Hindlimb muscle (tissue), 1 donor: Measurements from ENCODE around the gene PRICKLE2. TPM values are rescaled to one million over a fixed set of nuclear protein-coding genes. Genes with fewer than 3 reads are reported as not detected.

ENCODE experiments used
- DNase-seq: peaks from one replicate; pipeline ENCODE4 v3.0.0-alpha.2; 2013
- polyA plus RNA-seq: library from polyadenylated mRNA; unstranded; fragments of 120-200 nt; gene quantifications from one replicate; pipeline ENCODE4 v1.2.1, GENCODE V29; 2013; ENCODE audit not compliant: insufficient read length

Gene PRICKLE2
- polyA plus RNA-seq, 1 donor = 11.0 TPM

GRCh38 chr3:64253689-64254088 lies 28.4 kb upstream of the PRICKLE2 start:
- DNase-seq = no peak

DNA sequence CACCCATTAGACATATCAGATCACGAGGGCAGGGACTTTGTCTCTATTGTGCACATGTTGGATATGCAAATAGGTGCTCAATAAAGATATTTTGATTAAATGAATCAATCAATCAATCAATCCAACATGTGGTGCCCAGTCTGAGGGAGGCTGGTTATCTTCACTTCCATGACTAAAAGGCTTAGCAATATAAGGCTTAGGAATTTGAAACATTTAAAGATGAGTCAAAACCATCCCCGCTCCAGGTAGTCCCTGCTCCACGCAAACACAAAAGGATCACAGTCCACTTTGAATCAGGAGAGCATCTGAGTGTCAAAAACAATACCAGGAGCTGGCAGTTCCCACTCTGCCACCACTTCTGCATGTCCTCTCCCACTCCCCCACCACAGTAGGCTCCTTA lies 25.8 kb upstream of the PRICKLE2 start:
- no peak for DNase-seq

- no peak for DNase-seq
Observed at GRCh38 chr3:64247991-64248646, 22.9 kb upstream of the PRICKLE2 start.

GRCh38 chr3:64244011-64244942 lies 19.0 kb upstream of the PRICKLE2 start:
- DNase-seq = no peak

DNA sequence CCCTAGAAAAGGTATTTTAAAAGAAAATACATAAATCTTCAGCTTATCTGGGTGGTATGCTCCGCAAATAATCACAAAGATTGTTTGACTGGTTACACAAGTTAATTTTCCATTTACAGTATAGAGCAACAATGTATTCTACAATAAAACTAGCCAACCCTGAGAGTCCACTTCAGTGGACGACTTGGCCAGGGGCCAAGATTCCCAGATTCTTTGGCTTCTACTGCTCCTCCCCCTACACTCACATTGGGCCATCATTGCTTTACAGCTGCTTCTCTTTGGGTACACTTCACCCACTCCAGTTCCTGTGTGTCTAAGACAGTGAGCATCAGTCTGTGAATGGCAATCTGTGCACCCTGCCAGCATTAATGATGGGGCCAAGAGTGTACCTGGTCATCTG lies 17.2 kb upstream of the PRICKLE2 start:
- DNase-seq = no peak

DNA sequence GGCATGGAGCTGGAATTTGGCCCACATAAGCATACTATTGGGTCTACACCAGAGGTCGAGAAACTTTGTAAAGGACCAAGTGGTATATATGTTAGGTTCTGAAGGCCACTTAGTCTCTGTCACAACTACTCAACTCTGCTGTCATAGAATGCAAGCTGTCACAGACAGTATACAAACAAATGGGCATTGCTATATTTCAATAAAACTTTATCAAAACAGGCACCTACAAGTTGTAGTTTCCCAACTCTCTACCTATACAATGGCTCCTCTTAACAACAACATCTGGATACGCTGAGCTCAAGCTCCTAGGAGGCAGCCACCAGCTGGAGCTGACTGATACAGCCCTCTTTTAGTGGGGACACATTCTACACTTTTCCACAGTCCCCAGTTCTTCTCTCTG lies 15.7 kb upstream of the PRICKLE2 start:
- DNase-seq = no peak

- no peak for DNase-seq
Observed at GRCh38 chr3:64240396-64240795, 15.1 kb upstream of the PRICKLE2 start.

DNA sequence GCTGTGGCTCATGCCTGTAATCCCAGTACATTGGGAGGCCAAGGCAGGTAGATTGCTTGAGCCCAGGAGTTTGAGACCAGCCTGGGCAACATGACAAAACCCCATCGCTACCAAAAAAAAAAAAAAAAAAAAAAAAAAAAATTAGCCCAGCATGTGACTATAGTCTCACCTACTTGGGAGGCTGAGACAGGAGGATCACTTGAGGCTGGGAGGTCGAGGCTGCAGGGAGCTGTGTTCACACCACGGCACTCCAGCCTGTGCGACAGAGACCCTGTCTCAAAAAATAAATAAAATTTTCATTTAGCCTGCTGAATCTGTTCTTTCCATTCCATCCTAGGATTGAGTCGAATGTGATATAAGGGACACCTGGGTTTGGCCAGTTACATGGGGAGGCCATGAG lies 14.6 kb upstream of the PRICKLE2 start:
- no peak for DNase-seq

- DNase-seq = no peak
Observed at GRCh38 chr3:64238971-64239667, 13.9 kb upstream of the PRICKLE2 start.

- DNase-seq = no peak
Observed at GRCh38 chr3:64237083-64237482, 11.8 kb upstream of the PRICKLE2 start.

GRCh38 chr3:64235605-64236004 lies 10.3 kb upstream of the PRICKLE2 start:
- no peak for DNase-seq

DNA sequence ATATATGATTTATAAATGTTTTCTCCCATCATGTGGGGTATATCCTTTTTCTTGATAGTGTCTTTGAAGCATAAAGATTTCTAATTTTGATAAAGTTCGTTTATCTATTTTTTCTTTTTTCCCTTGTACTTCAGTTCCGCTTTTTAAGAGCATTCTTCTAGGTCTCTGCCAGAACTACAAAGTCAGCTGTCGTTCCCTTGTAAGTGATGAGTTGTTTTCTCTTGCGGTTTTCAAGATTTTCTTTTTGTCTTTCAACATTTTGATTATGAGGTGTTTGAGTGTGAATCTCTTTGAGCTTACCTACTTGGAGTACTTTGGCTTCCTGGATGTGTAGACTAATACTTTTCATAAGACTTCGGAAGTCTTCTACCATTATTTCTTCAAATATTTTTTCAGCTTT lies 9.3 kb upstream of the PRICKLE2 start:
- DNase-seq = no peak

DNA sequence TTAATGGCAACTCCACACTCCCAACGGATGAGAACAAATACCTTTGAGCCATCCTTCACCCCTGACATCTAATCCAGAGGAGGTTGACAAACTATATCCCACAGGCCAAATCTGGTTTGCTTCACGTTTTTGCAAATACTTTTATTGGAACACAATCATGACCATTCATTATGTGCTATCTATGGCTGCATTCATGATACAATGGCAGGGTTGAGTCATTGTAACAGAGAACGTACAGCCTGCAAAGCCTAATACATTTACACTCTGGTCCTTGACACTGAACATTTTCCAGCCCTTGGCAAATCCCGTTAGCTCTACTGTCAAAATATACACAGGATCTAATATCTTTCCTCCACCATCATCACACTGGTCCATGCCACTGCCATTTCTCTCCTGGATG lies 7.6 kb upstream of the PRICKLE2 start:
- DNase-seq = no peak

DNA sequence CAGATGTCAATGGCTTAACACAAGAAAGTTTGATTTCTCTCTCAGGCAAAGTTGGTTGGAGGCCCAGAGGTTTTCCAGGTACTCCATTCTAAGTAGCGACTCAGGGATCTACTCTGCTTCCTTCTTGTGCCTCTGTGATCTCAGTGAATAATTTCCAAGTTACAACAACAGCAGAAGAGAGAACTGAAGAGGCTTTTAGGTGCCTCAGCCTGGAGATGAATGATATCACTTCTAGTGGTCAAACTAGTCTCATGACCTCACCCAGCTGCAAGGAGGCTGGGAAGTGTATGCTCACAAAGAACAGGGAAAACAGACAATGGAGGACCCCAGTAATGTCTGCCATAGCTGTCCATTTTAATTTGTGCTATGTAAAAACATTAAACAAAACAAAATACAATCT lies 4.6 kb upstream of the PRICKLE2 start:
- DNase-seq = no peak

DNA sequence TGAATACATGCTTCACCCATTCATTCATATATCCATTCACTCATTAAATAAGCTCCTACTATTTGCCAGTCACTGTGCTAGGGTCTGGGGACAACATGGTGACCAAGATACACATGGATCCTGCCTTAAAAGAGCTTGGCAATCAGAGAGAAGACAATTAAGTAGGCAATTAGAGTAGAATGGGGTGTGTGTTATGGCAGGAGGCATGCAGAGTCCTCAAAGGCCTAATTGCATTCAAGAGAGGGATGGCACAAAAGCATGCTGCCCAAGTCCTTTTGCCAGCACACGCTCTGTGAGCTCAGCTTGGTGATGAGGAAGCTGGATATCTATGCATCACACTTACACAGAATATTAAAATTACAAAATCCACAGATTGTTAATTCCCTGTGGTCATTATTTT lies 2.8 kb upstream of the PRICKLE2 start:
- no peak for DNase-seq

GRCh38 chr3:64226730-64227129 lies 1.5 kb upstream of the PRICKLE2 start:
- DNase-seq = no peak

GRCh38 chr3:64225695-64226499 lies 631 bp upstream of the PRICKLE2 start:
- no peak for DNase-seq

- DNase-seq = no peak
Observed at GRCh38 chr3:64223791-64224745, 1.2 kb downstream of the PRICKLE2 start.

GRCh38 chr3:64222501-64223111 lies 2.7 kb downstream of the PRICKLE2 start:
- DNase-seq = no peak

- no peak for DNase-seq
Observed at GRCh38 chr3:64221571-64222257, 3.6 kb downstream of the PRICKLE2 start.
